Right atrium auricular region (tissue), 2 donors: ENCODE data around the gene AMOTL2. TPM values are rescaled to one million over a fixed set of nuclear protein-coding genes. Genes with fewer than 3 reads are reported as not detected.

Experiments
- DNase-seq: peaks from one replicate; pipeline ENCODE4 v3.0.0-alpha.2; 2019; ENCODE audit warnings: low spot score
- H3K27ac ChIP-seq, 2 donors: fragments of 200-600 bp; sonication (generic); 1 replicate in 1 of 2; 2 replicates in 1 of 2; pipeline ENCODE4 v1.5.1; 2016 to 2019
- H3K27me3 ChIP-seq, 2 donors: fragments of 200-600 bp; sonication (generic); one replicate each; pipeline versions ENCODE4 v1.5.1 to v1.6.0; 2017 to 2019
- H3K36me3 ChIP-seq: fragments of 200-600 bp; sonication (generic); one replicate; pipeline ENCODE4 v1.5.1; 2016
- H3K4me1 ChIP-seq, 2 donors: fragments of 200-600 bp; sonication (generic); one replicate each; pipeline versions ENCODE4 v1.5.1 to v1.6.0; 2017 to 2019
- H3K4me3 ChIP-seq, 2 donors: fragments of 200-600 bp; sonication (generic); 1 replicate in 1 of 2; 2 replicates in 1 of 2; pipeline ENCODE4 v1.5.1; 2017 to 2019; ENCODE audit warnings: mild to moderate bottlenecking in 1 of 2, moderate library complexity in 1 of 2
- H3K9me3 ChIP-seq, 2 donors: fragments of 200-600 bp; sonication (generic); one replicate each; pipeline ENCODE4 v1.5.1; 2019
- CTCF ChIP-seq, 2 donors: fragments of 200-600 bp; sonication (generic); IDR thresholded peaks; one replicate each; pipeline ENCODE4 v1.5.1; 2019; ENCODE audit warnings: antibody characterized with exemption in 2 of 2
- total RNA-seq, 2 donors: library from RNA; depleted of rRNA; stranded (reverse); fragments of >200 nt; gene quantifications; one replicate each; pipeline ENCODE4 v1.1.0, GENCODE V29; 2016

The AMOTL2 gene
- total RNA-seq, 2 donors from 2014 or later, result 62.3 to 119 TPM

- TF ChIP-seq CTCF (IDR thresholded peaks at IDR 0.05), result no peak
- no peak overlapping the region for H3K4me3 ChIP-seq
- peaks cover 0 to 11% of the 10 kb centered on the region in 2 donors for H3K9me3 ChIP-seq
- H3K4me1 ChIP-seq, result peaks cover 0 to 19% of the 10 kb centered on the region in 2 donors
- no peak for DNase-seq
- no peaks in the 10 kb centered on the region for H3K27me3 ChIP-seq
- no peaks in the 10 kb centered on the region for H3K36me3 ChIP-seq
- H3K27ac ChIP-seq, result no peak overlapping the region
Measured at GRCh38 chr3:134346744-134347143, 27.5 kb downstream of the AMOTL2 start.

- no peak for DNase-seq
- no peak for TF ChIP-seq CTCF (IDR thresholded peaks at IDR 0.05)
- Histone ChIP-seq H3K4me1 (peaks cover 0 to 15% of the 10 kb centered on the region in 2 donors), H3K4me3 (no peak overlapping the region), H3K36me3 (no peaks in the 10 kb centered on the region), H3K27me3 (no peaks in the 10 kb centered on the region), H3K9me3 (peaks cover 0 to 11% of the 10 kb centered on the region in 2 donors), H3K27ac (no peak overlapping the region)
Measured at GRCh38 chr3:134345202-134345601, 29.0 kb downstream of the AMOTL2 start.

GRCh38 chr3:134344560-134344959, 29.7 kb downstream of the AMOTL2 start:
- Histone ChIP-seq H3K9me3 (peaks cover 0 to 11% of the 10 kb centered on the region in 2 donors), H3K36me3 (no peaks in the 10 kb centered on the region), H3K4me1 (peaks cover 0 to 16% of the 10 kb centered on the region in 2 donors), H3K4me3 (no peak overlapping the region), H3K27me3 (no peaks in the 10 kb centered on the region), H3K27ac (no peak overlapping the region)
- DNase-seq, result no peak
- no peak for TF ChIP-seq CTCF (IDR thresholded peaks at IDR 0.05)

- no peak overlapping the region for H3K27ac ChIP-seq
- TF ChIP-seq CTCF (IDR thresholded peaks at IDR 0.05), result no peak
- peaks cover 0 to 10% of the 10 kb centered on the region in 2 donors for H3K4me1 ChIP-seq
- no peak for DNase-seq
- H3K27me3 ChIP-seq, result no peaks in the 10 kb centered on the region
- H3K36me3 ChIP-seq, result no peaks in the 10 kb centered on the region
- peaks cover 0 to 11% of the 10 kb centered on the region in 2 donors for H3K9me3 ChIP-seq
- H3K4me3 ChIP-seq, result no peak overlapping the region
Measured at GRCh38 chr3:134342259-134342658, 32.0 kb downstream of the AMOTL2 start.

- Histone ChIP-seq H3K27ac (no peak overlapping the region), H3K36me3 (no peaks in the 10 kb centered on the region), H3K4me1 (peaks cover 0 to 17% of the 10 kb centered on the region in 2 donors), H3K4me3 (no peak overlapping the region), H3K27me3 (no peaks in the 10 kb centered on the region), H3K9me3 (peaks cover 0 to 4% of the 10 kb centered on the region in 2 donors)
- no peak for TF ChIP-seq CTCF (IDR thresholded peaks at IDR 0.05)
- no peak for DNase-seq
Measured at GRCh38 chr3:134341389-134341788, 32.9 kb downstream of the AMOTL2 start.

GRCh38 chr3:134340982-134341365, 33.3 kb downstream of the AMOTL2 start:
- no peak for TF ChIP-seq CTCF (IDR thresholded peaks at IDR 0.05)
- DNase-seq, result no peak
- no peak overlapping the region for H3K27ac ChIP-seq
- H3K4me1 ChIP-seq, result peaks cover 0 to 19% of the 10 kb centered on the region in 2 donors
- no peaks in the 10 kb centered on the region for H3K9me3 ChIP-seq
- no peaks in the 10 kb centered on the region for H3K36me3 ChIP-seq
- no peaks in the 10 kb centered on the region for H3K27me3 ChIP-seq
- no peak overlapping the region for H3K4me3 ChIP-seq
